GM19023 (cell line): ENCODE data around the gene SDK1.
"Not testable (repeated sequence)": the region's sequence is repeated elsewhere in the genome, so short reads cannot be mapped to it uniquely, and the experiment has no call there.

Experiments used
- ATAC-seq: cut with Tn5 transposase; IDR thresholded peaks from one replicate; pipeline ENCODE4 v1.9.1; 2021; ENCODE audit warnings: mild to moderate bottlenecking, moderate library complexity; ENCODE audit not compliant: unreplicated experiment

SDK1 gene

DNA sequence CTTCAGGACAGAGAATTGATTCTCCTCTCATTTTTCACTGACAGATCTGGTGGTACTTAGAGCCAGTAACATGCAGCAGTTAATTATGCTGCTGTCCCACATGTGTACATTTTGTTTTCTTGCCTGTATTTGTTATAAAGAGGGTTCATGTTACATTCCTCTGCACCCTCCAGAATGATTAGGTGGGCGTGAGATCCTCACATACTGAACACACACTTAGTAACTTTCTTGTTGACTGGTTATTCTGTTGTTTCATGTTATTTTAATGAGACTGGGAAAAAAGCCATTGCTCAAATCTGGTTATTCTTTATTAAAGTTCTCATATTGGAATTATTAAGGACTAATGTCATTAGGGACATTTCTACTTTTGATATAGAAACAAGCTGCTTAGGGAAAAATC lies 409.1 kb downstream of the SDK1 start:
- ATAC-seq: no peak

DNA sequence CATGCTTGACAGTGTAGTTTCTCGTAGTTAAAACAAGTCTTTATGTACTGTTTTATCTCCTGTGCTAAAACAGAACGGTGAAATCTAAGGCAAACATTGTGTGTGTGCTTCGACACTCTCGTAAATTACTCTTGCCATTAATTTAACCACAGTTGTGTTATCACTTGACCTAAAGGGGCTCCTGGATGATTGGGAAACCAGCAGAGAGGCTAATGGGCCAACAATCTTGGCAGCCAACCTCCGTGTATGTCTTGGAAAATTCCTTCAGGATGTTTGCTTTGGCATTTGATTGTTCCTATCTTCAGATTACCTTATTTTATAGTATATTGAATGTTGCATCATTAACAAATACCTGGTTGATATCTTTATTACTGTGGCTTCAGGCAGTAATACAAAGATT lies 409.5 kb downstream of the SDK1 start:
- ATAC-seq: no peak

DNA sequence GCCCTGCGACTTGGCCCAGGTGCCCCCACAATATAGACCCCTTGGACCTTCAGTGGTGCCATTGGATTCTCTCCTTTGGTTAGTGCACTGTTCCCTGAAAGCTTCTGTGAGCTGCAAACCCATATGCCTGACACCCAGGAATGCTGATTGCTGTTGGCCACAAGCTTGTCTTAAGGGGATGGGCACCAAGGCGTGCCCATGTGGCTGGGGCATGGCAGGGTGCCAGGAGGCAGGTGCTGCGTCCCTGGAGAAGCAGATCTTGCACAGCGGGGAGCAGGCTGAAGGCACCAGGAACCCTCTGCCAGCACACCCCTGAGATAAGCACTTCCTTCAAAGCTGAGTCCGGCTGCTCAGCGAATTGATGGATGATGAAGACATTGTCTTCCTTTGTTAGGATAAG lies 411.8 kb downstream of the SDK1 start:
- ATAC-seq: no peak

DNA sequence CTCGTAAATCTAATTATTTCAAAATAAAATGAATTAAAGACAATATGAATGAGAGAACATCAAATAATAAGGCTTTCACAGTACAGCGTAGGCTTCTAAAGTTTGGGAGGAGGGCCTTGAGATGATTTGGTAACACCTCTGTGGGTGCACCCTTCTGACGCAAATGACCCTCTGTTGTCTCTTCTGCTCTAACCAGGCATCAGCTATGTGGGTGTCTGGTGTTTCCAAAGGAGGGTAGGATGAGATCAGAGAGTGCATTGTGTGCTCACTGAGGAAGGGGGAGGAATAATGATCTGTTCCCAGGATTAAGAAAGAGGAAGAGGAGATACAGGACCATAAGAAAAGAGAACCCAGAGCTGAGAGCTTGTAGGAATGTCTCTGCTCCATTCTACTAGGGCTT lies 420.4 kb downstream of the SDK1 start:
- ATAC-seq: no peak

DNA sequence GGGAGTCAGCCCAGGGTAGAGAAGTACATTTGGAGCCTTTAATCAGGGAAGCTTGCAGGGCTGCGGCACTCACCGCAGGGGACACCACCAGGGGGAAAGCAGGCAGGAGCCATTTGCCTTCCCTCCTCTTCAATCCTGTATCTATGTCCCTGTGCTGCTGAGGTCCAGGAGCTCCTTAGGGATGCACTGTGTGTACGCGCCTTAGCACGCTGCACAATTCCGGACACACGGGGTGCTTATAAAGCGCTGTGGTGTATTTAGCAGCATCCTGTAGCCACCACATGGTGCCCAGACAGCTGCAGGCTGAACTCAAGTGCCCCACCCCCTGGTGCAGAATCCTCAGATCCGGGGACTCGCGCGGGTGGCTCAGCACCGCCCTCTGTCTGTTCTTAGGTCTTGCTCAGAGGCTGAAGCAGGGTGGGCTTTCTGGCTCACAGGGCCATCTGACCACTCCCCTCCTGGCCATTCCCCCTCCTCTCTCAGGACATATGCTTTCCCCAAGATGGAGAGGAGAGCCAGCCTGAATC lies 421.4 kb downstream of the SDK1 start:
- no peak for ATAC-seq

DNA sequence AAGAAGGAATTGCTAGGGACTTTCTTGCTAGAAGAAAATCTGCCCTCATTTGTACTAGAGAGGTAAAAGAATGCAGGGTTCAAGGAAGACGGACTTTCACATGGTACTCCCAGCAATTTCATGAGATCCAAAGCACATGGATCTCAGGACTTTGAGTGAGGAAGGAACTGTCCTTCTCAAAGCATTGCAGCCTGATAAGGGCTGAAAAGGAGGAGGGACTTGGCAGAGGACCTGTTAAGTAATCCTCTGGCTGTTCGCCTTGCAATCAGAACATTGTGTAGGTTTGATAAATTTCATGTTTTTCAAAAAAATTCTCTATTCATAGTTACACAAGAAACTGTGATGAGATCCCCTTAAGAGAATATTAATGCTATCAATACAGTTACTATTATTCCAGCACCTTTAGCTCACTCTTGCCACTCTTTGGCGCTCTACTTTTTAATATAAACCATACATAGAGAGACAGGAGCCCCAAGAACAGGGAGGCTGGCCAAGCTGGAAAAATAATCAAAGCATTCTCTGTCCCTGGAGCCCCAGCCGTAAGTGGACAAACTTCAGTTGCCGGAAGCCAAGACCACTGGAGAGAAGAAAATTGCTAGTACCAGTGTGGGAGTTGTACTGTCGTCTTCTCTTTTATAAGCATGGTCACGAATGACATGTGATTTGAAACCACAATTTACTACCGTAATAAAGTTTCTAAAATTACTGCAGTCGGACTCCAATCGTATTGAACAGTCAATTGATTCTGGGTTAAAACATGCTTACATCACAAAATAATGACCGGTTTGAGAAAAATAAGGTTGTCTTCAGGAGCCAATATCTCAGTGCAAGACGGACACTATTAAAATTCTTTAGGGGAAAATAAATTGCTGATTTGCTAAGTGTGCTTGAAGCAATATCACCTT lies 424.4 kb downstream of the SDK1 start:
- no peak for ATAC-seq

DNA sequence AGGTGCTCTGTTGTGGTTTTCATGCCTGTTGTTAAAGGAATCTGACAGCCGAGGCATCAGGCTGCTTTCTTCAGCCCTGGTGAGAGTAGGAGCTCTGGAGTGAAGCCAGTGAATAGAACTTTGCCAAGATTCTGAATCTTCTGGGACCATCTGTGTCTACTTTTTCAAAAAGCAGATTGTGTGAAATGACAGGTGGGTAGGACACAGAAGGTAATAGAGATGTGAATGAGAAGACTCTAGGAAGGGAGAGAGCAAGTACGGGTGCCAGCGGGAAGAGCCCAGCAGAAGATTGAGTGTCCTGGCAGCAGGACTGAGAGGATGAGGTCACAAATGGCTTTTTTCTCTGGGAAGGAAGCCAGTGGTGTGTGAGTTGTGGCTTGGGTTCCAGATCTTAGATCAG lies 429.2 kb downstream of the SDK1 start:
- ATAC-seq: no peak

DNA sequence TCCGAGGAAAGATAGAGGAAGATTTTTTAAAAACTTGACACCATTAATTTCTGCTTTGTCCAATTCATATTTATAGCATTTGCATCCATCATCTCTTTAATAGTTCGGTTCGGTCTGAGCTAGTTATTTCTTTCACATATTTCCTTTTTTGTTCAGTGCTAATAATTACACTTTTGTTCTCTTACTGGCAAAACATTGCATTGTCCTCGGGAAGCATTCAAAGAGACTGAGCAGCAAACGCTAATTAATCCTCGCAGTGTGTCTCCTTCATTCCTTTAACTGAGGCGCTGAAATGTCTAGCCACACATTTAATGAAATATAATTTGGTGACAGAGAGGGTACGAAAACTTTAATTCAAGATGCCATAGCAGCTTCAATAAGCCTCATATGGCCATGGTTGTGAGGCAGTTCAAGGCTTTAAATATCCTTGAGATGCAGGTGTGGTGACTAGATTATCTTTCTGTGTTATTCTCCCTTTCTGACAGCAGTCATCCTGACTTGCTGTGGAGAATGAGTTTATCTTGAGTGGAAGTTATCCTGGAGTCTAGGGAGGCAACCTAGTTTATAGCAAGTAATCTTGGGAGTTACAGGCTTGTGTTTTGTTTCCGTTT lies 431.4 kb downstream of the SDK1 start:
- ATAC-seq: no peak

DNA sequence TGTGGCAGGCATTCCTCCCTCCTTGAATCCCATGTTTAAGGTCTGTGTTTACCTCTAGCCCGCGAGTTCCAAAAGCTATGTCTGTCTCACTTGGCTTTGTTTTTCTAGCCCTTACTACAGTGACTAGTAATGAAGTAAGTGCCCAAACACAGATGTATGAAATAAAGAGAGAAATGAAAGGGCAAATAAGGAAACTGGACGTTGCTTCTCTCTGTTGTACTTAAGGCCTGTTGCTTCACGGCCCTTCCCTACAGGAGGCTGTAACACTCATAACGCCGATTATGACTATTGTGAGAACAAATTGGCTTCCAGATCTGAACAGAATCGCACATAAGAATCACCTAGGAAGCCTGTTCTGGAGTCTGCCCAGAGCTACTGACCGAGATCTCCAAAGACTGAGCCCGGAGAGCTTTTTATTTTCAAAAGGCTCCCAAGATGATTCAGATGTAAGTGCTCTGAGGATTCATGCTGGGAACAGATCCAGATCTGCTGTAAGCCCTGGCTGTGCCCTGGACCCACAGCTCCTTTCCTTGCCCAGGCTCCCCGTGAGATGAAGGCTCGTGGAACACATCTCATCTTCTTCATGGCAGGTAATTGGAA lies 432.6 kb downstream of the SDK1 start:
- ATAC-seq: no peak

DNA sequence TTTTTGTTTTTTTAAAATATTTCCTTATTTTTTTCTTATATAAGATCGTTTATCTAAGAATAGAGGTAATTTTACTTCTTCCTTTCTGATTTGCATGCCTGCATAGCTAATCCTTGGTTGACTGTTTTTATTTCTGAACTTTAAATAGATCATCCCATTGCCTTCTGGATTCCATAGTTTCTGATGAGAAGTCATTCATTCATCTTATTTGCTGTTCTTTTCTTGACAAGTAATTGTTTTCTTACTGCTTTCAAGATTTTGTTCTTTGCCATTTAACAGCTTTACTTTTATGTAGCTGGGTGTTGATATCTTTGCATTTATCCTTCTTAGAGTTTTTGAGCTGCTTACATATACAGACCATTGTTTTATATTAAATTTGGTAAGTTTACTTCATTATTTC lies 437.9 kb downstream of the SDK1 start:
- no peak for ATAC-seq

DNA sequence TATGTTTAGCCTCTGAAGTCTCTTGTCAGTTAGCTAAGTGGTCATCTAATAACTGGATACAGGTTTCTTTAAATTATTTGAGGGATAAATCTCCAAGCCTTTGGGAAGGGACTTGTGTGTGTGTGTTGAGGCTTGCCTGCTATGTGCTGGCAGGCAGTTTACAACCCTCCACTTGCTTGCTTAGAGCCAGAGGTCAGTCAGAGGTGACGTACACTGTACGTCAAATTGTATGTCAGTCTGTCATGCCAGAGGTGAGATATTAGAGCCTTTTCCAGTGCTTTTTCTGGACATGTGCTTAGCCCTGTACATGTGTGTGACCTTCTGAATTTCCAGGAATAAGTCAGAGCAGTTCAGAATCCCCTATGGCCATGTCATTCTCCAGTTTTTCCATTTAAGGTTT lies 438.9 kb downstream of the SDK1 start:
- no peak for ATAC-seq

DNA sequence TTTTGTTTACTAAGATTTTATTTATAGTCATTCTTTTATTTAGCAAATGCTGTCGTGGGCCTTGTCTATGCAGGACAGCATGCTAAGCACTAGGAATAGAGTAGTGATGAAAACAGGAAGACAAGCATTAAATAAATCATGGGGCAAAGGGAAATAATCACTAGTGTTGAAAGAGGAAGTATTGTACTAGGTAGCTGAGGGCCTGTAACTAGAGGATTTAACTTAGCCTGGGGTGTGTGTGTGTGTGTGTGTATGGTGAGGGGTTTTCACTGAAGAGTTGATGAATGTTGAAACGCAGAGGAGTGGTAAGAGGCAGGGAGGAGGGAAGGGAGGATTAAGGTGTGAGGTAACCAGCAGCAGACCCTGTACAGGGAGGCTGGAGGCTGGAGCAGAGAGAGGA lies 446.4 kb downstream of the SDK1 start:
- ATAC-seq: no peak

DNA sequence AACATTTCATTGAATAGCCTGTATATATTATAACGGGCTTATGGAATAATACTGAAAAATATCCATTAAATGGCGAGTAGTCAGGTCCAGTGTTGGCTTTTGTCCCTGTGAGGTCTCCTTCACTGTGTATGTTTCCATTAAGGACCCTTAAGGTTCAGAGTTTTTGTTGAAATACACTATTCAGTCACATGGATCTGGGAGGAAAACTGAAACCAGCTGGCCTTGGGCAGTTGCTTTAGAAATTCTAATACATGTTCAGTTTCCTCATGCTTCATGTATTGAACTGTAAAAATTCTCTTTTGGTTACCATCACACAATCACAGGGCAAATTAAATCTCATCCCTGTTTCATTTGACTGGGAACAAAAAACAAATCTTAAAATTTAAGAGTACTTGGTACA lies 447.3 kb downstream of the SDK1 start:
- ATAC-seq: no peak

DNA sequence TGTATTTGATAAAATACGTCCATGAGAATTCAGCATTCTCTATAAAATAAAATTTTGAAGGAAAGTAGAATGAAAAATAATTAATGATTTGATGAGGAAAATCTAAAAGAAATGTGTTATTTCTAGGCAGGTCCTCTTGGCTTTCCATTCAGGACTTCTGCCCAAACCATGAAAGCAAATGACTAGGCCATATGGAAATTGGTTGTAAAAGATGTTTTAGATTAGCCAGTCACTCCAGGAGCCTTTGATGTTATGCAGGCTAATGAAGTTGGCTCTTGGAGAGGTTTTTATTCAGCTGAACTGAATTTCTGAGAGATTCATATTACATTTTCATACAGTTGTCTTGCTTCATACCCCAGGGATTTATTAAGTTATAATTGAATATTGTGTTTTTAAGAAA lies 452.8 kb downstream of the SDK1 start:
- ATAC-seq: no peak

DNA sequence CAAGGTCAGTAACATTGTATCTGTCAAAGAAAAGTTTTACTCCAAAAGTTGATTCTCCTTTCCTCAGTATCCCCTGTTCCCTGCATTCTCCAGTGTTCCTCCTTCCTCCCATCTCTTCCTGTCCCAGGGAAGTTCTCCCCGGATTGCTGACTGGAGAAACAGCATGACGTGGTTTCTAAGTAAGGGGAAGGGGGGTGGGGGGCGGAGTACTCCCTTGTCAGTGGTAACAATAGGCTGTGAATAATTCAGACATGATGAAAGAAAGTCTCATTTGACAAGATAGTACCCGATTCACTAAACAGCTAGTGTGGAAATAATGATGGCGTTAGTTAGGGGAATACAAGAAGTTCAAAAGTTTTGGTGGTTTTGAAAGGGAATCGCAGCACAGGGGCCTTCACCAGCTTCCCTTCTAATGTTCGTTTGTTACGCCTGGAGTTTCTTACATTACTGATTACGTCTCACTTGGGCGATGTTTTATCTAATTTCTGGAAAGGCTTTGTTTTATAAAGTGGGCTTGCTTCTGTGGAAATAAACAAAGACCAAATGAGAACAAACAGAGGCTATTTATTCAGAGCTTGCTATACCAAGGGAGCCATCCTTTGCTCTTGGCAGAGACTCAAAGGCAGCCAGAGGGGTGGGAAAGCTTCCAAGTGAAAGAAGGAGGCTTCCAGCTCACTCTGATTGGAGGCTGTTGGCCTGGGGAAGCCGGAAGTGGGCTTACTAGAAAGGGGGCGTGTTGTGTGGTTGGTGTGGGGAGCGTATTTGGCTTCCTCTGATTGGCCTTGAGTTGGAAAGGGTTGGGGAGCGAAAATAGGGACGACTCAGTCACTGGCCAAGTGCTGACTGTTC lies 453.7 kb downstream of the SDK1 start:
- ATAC-seq: no peak

DNA sequence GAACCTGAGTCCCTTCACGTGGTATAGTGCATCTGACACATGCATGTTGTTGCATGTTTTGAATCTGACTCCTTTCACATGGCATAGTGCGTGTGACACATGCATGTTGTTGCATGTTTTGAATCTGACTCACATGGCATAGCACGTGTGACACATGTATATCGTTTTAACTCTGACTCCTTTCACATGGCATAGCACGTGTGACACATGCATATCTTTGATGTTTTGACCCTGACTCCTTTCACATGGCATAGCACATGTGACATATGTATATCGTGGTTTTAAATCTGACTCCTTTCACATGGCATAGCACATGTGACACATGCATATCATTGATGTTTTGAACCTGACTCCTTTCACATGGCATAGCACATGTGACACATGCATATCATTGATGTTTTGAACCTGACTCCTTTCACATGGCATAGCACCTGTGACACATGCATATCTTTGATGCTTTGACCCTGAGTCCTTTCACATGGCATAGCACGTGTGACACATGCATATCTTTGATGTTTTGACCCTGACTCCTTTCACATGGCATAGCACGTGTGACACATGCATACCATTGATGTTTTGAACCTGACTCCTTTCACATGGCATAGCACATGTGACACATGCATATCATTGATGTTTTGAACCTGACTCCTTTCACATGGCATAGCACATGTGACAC lies 454.9 kb downstream of the SDK1 start:
- not testable (repeated sequence) for ATAC-seq

DNA sequence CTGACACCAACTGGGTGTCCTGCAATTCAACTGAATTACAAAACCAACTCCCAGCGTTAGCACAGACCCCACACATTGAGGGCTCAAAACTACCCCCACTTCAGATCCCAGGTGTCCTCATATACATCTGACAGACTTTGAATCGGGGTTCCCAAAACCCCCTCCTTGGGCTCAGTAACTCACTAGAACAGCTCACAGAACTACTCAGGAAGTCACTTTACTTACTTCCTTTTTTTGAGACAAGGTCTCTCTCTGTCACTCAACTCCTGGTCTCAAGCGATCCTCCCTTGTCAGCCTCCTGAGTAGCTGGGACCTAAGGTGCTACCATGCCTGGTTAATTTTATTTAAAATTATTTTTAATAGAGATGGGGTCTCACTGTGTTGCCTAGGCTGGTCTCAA lies 456.0 kb downstream of the SDK1 start:
- no peak for ATAC-seq

DNA sequence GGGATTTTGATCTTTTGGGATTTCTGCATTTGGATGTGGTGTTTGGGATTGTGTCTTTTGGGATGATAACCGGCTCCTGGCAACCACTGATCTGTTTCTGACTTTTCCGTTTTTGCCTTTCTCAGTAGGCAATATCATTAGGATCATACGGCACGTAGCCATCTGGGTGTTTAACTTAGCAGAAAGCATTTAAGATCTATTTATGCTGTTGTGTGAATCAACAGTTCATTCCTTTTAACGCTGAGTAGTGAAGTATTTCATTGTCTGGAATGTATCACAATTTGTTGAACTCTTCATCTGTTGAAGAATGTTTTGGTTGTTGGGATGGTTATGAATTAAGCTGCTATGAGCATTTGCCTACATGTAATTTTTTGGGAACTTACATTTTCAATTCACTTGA lies 459.6 kb downstream of the SDK1 start:
- no peak for ATAC-seq

DNA sequence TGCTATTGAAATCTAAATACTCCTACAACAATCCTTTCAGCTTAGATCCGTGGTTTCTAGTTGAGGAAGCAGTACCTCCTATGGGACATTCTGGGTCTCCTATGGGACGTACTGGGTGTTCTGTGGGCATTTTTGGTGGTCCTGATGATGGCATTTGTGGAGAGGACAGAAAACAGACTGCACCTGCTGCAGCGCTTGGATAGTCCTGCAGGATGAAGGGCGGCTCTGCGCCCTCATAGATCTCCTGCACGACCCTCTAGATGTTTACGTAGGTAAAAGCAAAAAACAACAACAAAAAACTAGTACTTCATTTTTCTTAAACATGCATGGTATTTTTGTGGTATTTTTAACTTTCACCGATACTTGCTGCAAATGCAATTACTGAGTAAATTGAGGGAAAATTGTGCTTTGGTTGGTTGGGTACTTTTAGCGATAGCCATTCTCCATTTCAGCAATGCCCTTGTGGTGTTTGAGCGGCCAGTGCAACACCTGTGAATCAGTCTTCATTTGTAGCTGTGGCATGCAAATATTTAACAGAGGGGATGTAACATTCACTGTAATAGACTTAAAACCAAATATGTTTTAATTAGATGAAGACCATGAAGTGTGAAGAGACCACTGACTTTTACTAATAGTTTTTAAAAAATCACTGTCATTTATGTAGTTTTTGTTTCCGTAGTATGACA lies 461.2 kb downstream of the SDK1 start:
- no peak for ATAC-seq
